Measurements from ENCODE around the gene ALPG.
"Not testable (repeated sequence)": the region's sequence is repeated elsewhere in the genome, so short reads cannot be mapped to it uniquely, and the experiment has no call there.

The ALPG gene

GRCh38 chr2:232406556-232407310 is at the start of gene ALPG:
ALPG (plus strand) TSS chr2:232406844; CDS start chr2:232406895, 51 bp downstream.
- DNase-seq = no peak

GRCh38 chr2:232361646-232362045 is 45.0 kb upstream of the ALPG start:
- no peak for DNase-seq

GRCh38 chr2:232362174-232362900 is 44.3 kb upstream of the ALPG start:
- DNase-seq = no peak

DNA sequence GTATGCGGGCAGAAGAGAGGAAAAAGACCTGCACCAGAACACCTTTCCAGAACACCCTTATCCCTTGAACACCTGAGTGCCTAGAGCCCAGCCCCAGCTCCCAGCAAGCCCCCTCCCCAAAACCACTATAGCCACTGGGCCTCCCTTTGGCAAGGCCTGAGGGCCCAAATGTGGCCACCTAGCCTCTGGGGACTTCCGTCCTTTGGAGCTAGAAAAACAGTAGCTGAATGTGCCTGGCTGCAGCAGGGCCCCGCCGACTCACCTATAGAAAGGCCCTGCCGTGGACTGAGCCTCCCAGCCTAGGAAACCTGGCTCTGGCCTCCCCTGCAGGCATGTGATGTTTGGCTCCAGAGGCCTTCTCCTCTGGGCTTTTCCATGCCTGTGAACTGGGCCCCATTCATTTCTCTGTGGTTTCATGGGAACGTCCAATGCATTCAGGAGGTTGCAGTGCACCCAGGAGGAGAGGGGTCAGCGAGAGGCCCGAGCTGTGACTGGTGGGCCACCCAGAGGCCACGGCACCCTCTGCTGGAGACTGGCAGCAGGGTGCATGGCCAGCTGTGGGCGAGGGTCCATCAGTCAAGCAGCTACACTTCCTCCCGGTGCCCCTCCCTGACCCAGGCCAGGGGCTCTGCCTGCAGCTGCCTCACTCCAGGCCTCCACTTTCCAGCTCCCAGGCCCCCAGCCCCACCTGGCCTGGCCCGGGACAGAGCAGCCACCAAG is 43.4 kb upstream of the ALPG start:
- not testable (repeated sequence) for DNase-seq

DNA sequence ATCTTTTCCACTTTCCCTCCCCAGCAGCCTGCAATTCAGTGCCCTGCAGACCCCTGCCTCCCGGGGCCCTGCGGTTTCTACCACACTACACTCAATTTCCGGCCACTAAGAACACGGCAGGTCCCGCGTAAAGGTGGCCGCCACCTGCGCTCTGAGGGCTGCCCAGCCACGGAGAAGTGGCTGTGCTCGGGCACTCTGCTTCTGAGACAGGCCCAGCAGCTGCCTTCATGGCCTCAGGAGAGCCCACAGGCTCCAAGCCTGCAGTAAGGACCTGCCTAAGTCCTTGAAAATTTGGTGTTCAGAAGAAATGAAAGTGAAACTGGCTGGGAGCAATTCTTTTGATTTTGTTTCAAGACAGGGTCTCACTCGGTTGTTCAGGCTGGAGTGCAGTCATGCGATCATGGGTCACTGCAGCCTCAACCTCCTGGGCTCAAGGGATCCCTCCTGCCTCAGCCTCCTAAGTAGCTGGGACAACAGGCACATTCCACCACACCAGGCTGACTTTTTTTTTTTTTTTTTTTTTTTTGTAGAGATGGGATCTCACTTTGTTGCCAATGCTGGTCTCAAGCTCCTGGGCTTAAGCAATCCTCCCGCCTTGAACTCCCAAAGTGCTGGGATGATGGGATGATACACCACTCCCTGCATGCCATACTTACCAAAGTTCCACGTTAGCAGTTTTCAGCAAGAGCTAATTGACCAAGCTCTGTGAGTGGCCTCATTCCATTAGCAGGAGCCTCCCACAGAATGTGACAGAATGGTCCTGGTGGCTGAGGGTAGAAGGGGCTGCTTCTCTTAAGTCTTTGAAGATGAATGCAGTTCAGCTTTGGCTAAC is 42.6 kb upstream of the ALPG start:
- DNase-seq = no peak

DNA sequence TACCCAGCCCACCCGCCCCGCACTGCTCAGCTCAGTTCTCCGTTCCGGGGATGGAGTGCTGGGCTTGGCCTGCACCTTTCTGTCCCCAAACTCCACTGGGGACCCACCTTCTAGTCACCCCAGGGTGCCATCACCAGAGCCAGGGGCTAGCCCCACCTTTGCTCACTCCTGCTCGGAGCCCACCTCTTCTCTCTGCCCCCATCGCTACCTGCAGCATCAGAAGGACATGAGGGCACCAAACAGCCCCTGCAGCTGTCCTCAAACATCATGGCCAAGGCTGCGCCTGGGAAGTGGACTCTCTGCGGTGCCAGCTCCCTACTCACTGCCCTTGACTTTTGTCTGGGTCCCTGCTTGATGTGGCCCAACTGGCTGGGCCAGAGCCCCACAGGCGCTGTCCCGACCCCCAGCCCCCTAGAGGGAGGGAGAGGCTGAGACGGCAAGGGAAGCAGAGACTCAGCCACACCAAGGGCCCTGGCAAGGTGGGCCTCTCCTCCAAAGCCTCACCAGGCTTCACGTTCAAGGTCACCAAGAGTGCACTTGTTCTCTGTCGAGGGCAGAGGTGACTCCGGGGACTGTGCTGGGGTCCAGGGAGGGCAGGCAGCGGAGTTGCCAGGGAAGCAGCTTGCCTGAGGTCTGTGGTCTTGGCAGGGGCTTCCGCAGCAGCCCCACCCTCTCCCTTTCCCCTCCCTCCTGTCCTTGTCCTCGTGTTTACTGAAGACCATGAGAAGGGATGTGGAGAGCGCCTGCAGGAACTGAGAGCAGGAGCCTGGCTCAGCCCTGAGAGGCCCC is 41.6 kb upstream of the ALPG start:
- DNase-seq = not testable (repeated sequence)

- no peak for DNase-seq
Observed at GRCh38 chr2:232365621-232366321, 40.9 kb upstream of the ALPG start.

DNA sequence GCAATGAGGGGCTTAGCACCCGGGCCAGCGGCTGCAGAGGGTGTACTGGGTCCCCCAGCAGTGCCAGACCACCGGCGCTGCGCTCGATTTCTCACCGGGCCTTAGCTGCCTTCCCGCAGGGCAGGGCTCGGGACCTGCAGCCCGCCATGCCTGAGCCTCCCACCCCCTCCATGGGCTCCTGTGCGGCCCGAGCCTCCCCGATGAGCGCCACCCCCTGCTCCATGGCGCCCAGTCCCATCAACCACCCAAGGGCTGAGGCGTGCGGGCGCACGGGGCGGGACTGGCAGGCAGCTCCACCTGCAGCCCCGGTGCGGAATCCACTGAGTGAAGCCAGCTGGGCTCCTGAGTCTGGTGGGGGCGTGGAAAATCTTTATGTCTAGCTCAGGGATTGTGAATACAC is 40.2 kb upstream of the ALPG start:
- not testable (repeated sequence) for DNase-seq

- DNase-seq = no peak
Observed at GRCh38 chr2:232367016-232367415, 39.6 kb upstream of the ALPG start.

DNA sequence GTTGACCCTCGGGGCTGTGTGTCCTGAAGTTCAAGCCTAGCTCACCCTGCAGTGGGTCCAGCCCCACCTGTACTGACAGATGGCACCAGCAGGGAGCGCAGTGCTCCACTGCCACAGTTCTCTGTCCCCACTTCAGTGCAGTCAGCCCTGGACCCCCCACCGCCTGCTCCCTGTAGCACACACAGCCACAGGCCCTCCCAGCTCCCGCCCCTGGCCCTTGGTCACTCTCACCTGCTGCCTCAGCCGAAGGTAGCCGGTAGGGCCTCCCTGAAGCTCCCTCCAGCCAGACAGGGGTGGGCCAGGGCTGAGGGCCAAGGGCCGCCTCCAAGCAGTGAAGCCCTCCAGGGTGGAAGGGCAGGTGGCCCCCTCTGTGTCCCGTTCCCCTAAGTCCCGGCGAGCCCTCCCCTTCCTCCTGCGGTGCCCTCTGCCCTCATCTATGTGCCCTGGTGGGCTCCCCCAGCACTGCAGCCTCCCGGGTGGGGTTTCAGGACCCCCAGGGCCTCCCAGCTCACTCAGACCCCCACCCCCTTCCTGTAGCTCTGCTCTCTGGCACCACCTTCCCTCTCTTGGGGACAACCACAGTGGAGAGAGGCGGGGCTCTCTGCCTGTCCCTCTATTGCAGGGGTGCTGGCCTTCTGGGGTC is 38.9 kb upstream of the ALPG start:
- DNase-seq = no peak

DNA sequence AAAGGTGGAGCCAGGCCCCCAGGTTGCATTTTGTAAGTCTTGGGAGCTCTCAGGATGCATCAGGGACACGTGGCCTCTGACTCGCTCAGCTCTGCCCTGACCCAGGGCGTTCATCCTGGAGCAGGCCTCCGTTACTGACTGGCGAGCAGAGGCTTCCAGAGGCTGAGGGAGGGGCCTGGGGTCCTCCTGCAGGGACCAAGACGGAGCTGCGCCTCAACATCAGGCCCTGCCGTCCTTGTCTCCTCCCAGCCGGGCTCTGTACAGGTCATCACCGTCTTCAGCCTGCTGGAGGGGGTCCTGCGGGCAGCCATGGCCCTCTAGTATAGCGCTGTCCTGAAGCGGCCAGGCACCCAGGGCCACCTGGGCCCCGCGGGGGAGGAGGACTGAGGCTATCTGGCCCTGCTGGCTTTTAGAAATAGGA is 38.3 kb upstream of the ALPG start:
- DNase-seq = no peak

DNA sequence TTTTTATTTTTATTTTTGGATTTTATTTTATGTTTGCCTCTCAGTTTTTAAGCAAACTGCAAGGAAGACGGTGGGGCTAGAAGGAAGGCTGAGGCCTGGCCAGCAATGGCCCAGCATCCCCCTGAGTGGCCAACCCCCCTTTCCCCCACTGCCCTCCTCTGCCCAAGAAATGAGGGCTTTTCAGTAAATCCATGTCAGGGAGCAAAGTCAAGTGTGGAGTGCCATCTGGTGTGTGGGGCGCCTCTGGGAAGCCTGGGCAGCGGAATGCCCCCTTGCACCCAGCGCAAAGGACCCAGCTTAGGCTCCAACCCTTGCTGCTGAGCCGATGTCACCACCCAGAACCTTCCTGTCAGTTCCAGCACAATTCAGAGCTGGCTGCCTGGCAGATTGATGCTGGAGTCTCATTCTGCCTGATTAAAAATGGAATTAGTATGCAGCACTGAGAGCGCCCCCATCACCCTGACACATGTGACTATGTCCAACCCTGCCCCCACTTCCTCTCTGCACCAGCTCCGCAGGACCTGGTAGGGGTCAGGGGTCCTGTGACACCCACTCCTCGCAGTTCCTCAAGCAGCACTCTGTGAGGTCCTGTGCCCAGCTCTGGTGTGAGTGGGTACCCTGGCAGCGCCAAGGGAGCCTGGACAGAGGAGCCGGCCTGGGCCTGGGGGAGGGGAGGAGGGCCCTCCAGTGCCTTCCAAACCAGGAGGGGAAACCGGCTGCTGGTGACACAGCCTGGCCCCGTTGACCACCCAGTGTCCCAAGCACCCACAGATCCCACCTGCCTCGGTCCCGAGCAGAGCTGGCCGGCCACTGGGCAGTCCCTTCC is 37.3 kb upstream of the ALPG start:
- DNase-seq = no peak

DNA sequence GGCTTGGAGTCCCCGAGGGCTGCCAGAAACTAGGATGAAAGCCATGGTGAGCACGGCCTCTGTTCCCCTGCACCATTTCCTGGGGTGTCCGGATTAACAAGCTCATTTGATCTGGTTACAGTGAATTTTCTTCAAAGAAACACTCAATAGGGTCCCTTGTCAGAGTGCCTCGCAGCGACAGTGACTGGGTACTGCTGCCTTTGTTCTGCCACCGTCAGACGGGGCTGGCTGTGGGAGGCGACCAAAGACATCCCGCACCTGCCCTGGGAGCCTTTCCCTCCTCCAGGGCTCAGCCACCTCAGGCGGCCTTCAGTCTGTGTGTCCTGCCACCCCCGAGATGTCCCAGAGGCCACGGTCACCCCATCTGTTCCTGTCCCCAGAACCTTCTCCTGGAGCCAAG is 36.6 kb upstream of the ALPG start:
- DNase-seq = not testable (repeated sequence)

DNA sequence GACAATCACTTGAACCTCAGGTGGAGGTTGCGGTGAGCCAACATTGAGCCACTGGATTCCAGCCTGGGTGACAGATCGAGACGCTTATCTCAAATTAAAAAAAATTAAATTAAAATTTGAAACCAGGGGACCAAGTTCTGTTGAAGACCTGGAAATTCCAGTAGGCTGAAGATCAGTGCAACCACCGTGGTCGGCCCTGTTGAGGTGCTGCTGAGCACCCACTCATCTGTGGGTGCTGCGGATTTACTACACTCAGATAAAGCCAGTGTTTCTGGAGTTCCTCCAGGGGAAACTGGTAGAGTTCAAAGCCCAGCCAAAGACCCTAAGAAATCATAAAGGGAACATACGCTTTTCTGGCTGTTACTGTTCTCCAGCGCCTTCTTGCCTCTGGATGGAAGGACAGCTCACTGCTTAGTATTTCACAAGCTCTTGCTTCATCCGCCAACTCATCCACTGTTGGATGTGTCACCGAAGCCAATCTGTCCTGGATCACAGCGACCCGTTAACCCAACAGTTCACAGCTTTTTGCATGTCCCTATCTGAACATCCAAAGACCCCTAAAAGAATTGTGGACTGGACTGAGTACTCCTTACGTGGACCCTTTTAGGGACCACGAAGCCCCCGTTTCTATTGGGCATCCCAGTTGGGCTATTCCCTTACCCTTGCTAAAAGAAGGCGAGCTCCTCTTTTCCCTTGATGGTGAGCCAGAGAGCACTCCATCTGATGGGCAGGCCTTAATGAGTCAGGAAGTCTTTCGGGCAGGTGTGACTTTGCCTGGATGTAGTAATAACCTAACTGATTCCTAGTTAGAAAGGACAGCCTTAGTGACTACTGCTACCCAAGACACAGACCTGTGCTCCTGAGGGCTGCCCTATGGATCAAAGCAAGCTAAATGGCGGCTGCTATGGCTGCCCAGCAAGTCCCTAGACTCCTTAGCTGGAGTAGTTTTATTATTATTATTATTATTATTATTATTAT is 34.1 kb upstream of the ALPG start:
- no peak for DNase-seq

GRCh38 chr2:232374356-232374755 is 32.3 kb upstream of the ALPG start:
- DNase-seq = no peak

GRCh38 chr2:232375164-232375563 is 31.5 kb upstream of the ALPG start:
- no peak for DNase-seq

DNA sequence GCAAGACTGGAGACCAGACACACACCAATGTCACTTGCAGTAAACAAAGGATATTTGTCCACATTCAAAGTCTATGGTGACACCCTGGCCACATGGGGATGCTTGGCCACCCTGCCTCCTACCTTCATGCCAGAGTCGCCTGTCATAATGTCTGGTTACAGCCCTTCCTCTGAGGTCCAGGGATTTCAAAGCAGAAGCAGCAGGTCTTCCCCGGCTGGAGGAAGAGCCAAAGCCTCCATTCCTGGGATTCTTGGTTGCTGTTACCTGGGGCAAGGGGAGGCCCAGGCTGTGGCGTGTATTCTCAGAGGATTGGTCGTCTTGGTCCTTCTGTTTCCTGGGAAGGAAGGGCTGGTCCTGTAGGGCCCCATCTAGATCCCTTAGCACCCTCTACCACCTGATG is 30.4 kb upstream of the ALPG start:
- DNase-seq = no peak

GRCh38 chr2:232376713-232377112 is 29.9 kb upstream of the ALPG start:
- DNase-seq = no peak

GRCh38 chr2:232377319-232377718 is 29.3 kb upstream of the ALPG start:
- no peak for DNase-seq

Measured in activated naive CD4-positive, alpha-beta T cell (primary cell).